Retina (tissue), 1 donor: ENCODE results near the gene PTGDR.

ENCODE experiments used
- DNase-seq: peaks from one replicate; pipeline ENCODE4 v3.0.0-alpha.2; 2016

The PTGDR gene

GRCh38 chr14:52267501-52268278 is at the start of gene PTGDR:
Gene PTGDR, plus strand, starts transcription at chr14:52267698. Its CDS starts 117 bp downstream, at chr14:52267815.
- DNase-seq = peak; percentile 72

DNA sequence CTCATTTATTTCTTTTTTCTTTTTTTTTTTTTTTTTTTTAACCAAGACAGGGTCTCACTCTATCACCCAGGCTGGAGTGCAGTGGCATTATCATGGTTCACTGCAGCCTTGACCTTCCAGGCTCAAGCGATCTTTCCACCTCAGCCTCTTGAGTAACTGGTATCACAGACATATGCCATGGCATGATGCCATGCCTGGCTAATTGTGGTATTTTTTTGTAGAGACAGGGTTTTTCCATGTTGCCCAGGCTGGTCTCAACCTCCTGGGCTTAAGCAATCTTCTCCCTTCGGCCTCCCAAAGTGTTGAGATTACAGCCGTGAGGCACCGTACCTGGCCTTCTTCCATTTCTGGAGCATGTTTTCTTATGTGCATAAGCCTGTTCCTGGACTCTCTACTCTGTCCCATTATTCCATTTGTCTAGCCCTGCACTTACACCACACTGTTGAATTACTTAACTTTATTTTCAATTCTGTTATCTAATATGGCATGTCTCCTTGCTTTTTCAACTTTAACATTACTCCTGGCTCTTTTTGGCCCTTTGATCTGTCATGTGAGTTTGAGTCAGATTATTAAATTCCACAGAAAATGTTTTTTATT is 47.9 kb upstream of the PTGDR start:
- no peak for DNase-seq

DNA sequence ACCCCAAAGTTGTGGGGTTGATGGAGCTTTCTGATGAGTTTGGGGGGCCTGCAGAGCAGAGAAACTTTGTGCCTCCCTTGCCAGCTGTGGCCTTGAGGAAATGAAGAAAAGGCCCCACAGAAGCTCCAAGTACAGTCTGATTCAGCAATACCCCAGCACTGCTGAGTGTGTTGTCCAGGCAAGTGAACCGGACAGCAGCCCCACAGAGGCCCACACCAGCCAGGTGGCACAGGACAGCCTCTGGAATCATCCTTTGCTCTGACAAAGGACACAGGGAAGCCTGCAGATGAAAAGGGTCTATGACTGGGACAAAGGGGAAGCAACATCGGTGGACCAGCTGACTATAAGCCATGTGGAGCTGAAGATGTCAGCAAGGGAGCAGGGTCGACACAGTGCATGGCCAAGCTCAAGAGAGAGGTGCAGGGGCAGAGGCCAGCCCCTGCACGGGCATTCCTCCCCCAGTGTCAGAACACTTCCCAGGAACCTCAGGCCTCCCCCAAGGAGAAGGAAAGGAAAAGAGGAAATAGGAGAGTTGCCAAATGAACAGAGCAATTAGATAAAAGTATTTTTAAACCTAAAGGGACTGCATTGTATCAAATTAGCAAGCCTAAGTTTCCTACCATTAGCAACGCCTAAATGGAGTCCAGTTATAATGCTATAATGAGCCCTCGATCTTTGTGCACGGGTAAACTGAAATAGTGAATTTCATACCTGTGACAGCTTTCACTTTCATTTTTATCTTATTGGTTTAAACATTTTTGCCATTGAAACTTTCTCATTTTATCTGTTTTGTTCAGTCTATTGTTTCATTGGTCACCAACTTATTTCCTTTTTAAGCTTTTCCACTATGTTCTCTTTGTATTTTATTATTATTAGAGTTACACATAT is 46.3 kb upstream of the PTGDR start:
- no peak for DNase-seq

DNA sequence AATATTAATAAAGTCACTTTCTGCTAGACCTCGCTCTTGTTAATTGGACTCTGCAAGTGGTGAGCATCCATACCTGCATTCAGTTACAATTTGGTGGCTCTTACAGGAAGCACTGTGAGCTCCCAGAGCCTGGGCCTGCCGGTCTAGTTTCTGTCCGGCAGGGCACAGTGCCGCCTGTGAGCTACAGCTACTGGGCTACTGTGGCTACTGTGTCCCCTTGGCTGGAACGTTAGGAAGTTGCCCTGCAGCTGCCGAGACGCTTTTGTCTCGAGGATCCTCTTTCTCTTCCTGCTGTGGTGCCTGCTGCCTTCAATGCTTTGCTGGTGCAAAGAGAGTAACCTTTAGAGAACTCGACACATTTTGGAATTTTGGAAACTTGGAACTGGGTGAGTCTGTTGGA is 44.6 kb upstream of the PTGDR start:
- no peak for DNase-seq

DNA sequence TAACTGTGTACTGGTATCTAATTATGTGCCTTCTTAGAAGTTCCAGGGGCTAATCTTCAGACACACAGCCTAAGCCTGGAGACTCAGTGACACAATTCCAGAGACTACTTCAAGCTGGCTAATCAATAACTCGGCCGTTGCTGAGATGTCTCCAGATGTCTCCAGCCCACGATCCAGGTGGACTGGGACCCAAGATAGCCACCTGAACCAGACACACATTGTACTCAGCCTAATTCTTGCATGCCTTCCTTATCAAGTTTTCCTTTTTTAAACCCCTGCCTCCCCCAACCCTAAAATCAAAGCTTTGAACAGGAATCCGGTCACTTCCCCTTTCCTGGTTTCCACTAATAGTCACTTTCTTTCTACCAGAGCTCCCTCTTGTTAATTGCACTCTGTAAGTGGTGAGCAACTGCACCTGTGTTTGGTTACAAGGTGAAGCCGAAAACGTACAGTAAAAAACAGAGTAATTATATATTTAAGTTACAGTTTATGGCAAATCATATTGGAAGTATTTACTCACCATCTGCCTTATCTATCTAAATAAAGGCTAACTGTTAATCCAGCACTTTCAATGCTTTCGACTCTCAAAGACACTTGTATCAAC is 39.8 kb upstream of the PTGDR start:
- DNase-seq = no peak

DNA sequence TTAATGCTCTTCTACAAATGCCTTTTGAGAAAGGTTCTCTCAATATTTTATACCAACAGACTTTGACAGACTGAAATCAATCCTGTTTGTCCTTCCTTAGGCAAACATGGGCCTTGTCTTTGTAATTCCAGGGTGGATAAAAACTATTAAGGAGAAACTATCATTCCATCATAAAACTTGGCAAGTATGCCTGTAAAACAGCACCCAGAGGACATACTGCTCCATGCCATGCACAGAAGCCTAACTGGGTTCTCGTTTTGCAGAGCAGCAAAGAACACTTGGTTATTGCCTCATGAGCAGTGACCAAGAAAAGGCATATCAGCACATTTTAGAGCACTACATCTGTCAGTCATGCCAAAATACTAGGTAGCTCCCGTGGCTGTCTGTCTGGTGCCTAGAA is 33.8 kb upstream of the PTGDR start:
- DNase-seq = no peak

GRCh38 chr14:52235434-52235833 is 32.1 kb upstream of the PTGDR start:
- DNase-seq = no peak

DNA sequence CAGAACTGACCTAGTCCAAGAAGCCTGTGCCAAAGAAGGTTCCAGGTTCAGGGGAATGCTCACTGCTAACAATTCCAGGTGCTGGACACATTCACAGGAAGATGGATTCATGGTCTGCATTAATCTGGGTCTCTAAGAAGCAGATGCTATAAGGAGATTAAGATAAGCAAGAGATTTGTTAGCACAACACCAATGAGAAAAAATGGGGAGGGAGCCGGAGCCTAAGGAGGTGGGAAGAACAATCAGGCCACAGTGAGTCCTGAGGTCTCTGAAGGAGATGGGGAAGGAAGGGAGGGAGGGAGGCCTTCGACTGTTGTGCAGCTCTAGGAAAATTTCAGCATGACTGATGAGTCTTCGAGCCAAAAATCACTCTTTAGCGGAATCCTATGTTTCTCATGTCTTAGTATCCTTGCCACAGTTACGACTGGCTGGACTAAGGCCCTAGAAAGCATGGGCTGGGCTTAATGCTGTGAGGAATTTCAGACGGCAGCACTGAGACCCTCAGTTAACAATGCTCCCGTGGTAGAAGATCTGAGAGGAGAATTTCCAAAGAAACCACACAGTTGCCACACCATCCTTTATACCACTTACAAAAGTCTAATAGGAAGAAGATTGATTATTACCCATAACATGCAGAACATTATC is 31.5 kb upstream of the PTGDR start:
- DNase-seq = no peak

DNA sequence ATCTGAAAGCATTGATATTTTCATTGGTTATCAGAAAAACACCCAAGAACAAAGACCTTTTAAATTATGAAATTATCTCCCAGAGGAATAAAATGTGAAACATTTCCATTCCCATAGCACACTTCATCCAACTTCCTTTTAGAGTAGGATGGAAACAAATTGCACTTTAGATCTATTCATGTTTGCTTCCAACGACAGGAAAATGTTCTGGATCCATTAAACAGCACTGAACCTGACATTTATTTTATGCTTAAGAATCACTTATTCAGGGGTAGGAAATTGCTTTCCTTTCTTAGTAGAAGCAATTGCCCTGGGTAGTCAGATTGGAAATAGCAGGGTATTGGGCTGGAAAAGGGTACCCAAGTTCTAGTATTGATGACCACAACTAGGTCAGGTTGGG is 28.8 kb upstream of the PTGDR start:
- DNase-seq = no peak

GRCh38 chr14:52240623-52241022 is 26.9 kb upstream of the PTGDR start:
- no peak for DNase-seq

DNA sequence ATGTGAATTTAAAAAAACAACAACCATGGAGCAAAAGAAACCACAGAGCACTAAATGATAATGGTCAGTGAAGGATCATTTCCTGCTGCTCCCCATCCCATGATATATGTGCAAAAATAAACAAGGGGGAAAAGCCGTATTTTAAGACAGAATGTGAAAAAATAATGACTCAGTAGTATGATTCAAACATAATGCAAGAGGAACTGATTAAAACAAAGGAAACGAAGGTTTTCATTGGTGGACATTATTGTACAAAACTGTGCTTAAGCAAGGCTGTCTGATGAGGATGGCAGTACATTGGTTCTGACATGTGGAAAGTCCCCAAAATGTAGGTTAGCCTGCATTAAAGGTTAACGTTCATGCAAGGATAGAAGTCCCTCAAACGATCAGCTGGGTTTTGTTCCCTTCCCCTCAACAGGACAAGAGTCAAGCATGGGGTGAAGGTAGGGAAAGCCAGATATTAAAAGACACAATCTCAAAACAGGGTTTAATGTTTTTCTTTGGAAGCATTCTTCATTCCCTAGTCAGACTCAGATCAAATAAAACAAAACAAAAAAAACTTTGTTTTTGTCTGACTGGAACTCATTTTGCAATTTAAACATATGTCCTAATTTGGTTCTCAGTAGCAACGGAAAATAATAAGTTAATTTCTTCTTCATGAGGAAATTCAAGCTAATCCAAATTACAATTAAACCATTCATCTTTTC is 26.3 kb upstream of the PTGDR start:
- DNase-seq = no peak

DNA sequence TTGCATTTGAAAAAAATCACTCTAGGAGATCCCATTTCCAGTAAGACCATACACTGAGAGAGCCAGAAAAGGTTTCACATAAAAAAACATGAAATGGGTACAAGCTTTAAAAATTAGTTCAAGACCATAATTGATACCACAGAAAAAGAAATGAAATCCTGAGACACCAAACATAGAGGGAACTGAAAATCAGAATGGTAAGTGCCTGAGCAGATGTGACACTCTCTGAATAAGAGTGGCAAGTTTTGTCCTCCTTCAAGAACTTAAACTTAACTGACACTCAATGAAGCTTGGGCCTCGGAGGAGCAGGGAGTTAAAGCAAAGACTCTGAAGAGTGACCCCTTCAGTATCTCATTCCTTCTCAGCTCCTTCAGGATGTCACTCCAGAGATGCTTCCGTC is 23.2 kb upstream of the PTGDR start:
- DNase-seq = no peak

GRCh38 chr14:52244997-52245396 is 22.5 kb upstream of the PTGDR start:
- DNase-seq = no peak

GRCh38 chr14:52248057-52248456 is 19.4 kb upstream of the PTGDR start:
- DNase-seq = no peak

DNA sequence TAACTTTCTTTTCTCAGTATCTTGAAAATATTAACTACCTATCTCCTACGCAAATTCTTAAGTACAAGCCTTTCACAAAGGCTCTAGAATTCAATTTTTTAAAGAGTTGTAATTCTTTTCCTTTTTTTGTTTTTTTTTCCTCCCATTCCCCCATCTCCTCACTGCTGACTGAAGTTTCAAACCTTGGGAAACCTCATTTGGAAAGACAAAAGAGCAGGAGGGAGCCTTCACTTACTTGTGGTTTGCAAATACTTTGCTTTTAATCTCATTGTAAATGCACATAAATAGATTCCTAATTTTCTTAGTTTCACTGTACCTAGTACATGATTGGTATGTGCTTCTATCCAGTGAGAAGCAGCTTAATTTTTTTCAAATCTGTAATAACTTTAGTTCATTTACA is 15.8 kb upstream of the PTGDR start:
- DNase-seq = no peak

DNA sequence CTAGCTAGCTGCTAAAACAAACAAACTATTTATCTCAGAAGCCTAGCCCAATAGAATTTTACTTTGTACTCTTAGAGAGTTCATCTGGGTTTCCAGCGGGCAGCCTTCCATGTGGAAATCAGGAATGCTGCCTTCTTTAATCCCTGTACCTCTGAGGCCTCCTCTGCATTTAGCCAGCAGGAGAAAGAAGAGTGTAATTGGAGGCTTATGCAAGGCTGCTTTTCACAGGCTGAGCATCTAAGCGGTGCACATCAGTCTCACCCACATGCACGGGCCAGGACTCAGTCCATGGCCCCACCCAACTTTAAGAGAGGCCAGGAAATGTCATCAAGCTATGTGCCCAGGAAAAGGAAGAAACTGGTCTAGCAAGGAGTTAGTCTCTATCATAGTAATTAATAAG is 14.0 kb upstream of the PTGDR start:
- DNase-seq = no peak

DNA sequence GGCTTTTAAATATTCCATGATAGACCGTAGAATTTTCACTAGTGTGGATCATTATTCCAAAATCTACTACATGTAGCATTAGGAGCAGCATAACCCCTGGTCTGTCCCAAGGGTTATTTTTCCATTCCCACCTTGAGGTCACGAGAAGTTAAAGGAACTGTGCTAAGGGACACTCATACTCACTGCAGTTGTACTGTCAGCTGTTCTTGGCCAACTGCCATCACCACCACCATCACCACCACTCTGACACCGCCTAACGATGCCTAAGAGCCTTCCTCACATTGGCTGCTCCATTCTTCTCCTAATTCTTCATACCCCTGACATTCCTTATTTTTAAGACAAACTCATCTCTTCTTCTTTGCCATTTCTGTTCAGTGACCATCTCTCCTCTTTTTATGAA is 13.4 kb upstream of the PTGDR start:
- no peak for DNase-seq

DNA sequence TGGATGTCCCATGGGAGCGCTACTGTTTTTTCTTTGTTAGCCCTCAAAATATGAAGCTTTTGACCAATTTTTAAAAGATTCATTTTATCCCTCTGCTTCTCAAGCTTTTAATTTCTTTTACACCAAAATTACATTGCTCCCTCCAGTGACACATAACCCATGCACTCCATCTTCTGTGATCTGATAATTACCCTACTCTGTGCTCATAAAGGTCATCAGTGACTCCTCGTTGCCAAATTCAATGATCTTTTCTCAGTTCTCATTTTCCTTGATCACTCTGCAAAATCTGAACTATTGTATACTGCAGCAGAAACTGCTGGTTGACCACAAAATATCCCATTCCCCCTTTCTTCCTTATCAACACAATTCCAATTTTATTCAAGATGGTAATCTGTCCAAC is 8.7 kb upstream of the PTGDR start:
- DNase-seq = no peak

DNA sequence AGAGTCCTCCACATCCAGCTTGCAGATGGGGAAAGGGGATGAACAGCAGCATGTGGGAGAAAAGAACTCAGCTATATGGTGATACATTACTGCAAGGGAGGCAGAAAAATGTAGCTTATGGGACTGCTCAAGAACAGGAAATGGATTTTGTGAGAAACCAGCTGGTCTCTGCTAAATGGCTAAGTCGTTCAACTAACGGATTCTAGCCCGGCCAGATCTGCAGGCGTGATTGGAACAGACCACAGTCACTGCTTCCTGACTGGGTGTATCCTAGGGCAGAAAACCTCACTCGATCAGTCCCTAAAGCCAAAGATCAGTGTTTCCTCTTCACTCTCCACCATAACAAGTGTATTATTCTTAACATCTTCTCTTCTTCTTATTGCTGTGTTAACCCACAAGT is 8.1 kb upstream of the PTGDR start:
- no peak for DNase-seq

DNA sequence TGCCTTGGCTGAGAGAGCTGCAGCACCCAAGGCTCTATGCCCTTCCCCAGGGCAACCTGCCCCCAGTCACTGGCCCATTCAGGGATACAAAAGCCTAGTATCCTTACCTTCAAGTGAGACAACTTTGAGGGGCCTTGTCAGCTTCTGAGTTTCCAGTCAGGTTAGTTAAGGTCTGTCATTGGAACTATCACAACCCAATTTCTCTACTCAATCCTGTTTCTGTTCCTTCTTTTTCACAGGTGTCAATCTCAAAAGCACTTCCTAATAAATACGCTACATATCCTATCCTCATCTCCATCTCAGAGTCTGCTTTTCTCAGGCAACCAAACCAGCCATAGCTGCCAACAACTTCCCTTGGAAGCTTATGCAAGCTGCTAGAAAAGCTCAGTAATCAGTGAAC is 4.9 kb upstream of the PTGDR start:
- DNase-seq = no peak

DNA sequence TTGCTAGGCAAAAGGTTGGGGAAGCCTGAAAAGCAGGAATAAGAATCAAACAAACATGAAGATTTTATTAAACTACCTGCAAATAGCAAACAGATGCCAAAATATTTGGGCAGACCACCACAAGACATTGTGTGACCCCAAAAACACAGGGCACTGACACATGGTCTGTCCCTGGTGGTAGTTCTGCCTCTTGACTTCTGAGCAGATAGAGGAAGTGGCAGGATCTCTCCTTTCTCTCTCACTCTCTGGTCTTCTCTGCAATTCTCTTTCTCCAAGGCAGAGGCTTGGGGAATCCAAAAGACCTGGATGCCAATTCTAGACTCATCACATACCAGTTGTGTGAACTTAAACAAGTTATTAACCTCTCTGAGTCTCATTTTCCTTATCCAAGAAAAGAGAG is 4.3 kb upstream of the PTGDR start:
- DNase-seq = no peak

DNA sequence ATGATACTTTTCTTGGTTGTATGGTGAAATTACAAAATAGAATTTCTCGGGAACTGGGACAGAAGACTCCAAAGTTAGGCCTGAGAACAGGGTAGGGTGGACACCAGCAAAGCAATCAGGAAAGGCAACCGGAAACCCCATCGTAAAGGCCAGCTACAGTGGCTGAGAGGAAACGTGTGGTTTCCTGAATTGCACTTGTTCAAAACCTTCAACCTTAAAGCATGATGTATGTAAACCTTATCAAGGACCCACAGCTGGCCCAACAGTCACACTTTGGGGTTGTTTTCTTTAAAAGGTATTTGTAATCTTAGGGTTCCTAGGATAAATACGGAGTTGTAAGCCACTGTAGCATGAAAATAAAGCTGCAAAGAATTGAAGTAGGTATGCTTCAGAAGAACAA is 2.2 kb upstream of the PTGDR start:
- no peak for DNase-seq
